ENCODE data around the gene LRP8. TPM values are rescaled to one million over a fixed set of nuclear protein-coding genes. Genes with fewer than 3 reads are reported as not detected.
A peak's percentile ranks its signal among the peaks of the same experiment; 100 is the strongest.

Gene LRP8
- total RNA-seq, 1 donor from 2014 or later: 8.4 TPM

DNA sequence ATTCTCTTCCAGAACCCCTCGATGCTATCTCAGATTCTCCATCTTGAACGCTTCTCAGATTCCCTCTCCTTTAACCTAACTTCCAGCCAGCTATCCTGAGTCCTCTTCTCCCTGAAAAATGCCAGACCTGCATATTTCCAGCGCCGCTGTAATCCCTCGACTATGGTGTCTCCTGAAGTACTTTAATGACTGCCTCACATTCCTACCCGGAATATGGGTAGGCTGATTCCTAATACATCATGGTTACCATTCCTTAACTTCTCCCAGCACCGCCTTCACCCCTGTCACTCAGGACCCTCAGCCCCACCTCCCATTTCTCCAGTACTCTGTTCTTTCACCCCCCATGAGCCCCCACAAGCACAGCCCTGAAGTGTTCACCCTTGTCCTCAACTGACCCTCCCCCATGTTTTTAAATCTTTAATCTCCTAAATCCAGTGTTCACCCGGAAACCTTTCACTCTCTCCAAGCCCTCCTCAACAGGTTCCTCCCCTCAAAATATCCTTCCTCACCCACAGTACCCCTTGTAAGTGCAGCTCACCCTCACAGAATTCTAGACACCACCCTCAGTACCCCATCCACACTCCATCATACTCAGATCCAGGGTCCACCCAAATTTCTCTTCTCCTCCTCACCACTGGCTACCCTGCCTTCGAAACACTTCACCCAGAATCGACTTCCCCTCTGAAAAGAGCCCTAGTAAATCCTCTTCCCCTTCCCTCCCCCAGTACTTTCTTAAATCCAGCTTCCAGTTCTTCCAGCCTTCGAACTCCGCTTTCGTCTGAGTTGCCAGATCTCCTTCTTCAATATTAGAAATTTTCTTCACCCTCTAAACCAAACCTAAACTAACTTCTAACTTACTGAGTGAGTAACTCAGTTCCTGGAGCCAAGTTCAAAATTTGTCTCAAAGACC, 130.3 kb downstream of the LRP8 start:
- no peak for TF ChIP-seq CTCF (IDR thresholded peaks at IDR 0.05; ENCODE audit: insufficient read depth, low read length, severe bottlenecking)
- Histone ChIP-seq H3K27me3 (ENCODE audit: control insufficient read depth, insufficient read depth, low read length) (no peaks in the 10 kb centered on the region), H3K36me3 (ENCODE audit: control insufficient read depth, insufficient read depth, low read length) (no peaks in the 10 kb centered on the region), H3K4me3 (ENCODE audit: low read depth, low read length) (peak overlapping the region; percentile 64)
- FAIRE-seq (no peak), DNase-seq (ENCODE audit: low read depth) (no peak)

- no peak for TF ChIP-seq CTCF (IDR thresholded peaks at IDR 0.05; ENCODE audit: insufficient read depth, low read length, severe bottlenecking)
- peak; percentile 78 for DNase-seq (ENCODE audit: low read depth)
- peak within 1 kb of the TSS; percentile 64 for H3K4me3 ChIP-seq (ENCODE audit: low read depth, low read length)
- no peaks in the 10 kb centered on the region for H3K27me3 ChIP-seq (ENCODE audit: control insufficient read depth, insufficient read depth, low read length)
- no peaks in the 10 kb centered on the region for H3K36me3 ChIP-seq (ENCODE audit: control insufficient read depth, insufficient read depth, low read length)
- no peak for FAIRE-seq
Measured at GRCh38 chr1:53196485-53197290, 131.2 kb downstream of the LRP8 start, which contains the start of gene CPT2. CPT2 (plus strand) TSS chr1:53196824; CDS start chr1:53196944, 120 bp downstream.

DNA sequence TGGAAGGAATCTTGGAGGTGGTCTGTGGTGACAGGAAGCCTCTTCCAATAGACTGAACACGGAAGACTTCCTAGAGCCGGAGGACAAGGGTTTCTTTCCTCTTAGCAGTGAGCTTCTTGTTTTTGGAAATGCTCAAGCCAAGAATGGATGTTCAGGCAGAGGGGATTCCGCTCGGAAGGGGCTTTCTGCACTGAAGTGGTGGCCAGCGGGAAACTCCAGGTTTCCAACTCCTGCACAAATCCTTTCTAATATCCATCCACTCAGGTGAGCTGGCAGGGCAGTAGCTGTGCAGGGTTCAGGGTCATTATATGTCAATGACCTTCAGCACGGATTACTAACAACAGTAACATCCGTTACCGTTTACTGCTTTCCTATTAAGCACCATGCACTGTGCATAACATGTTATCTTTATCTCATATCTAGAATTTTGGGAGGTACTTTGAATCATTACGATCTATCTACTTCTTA, 131.8 kb downstream of the LRP8 start:
- DNase-seq (ENCODE audit: low read depth) (no peak), FAIRE-seq (no peak)
- no peak for TF ChIP-seq CTCF (IDR thresholded peaks at IDR 0.05; ENCODE audit: insufficient read depth, low read length, severe bottlenecking)
- Histone ChIP-seq H3K27me3 (ENCODE audit: control insufficient read depth, insufficient read depth, low read length) (no peaks in the 10 kb centered on the region), H3K36me3 (ENCODE audit: control insufficient read depth, insufficient read depth, low read length) (no peaks in the 10 kb centered on the region), H3K4me3 (ENCODE audit: low read depth, low read length) (peak overlapping the region; percentile 64)

GRCh38 chr1:53195246-53196016, 132.4 kb downstream of the LRP8 start:
- Histone ChIP-seq H3K27me3 (ENCODE audit: control insufficient read depth, insufficient read depth, low read length) (no peaks in the 10 kb centered on the region), H3K36me3 (ENCODE audit: control insufficient read depth, insufficient read depth, low read length) (no peaks in the 10 kb centered on the region), H3K4me3 (ENCODE audit: low read depth, low read length) (no peak overlapping the region)
- FAIRE-seq (no peak), DNase-seq (ENCODE audit: low read depth) (no peak)
- no peak for TF ChIP-seq CTCF (IDR thresholded peaks at IDR 0.05; ENCODE audit: insufficient read depth, low read length, severe bottlenecking)

Other genes starting within 250 kb of the LRP8 start
- gene SLC1A7, start 185.4 kb downstream of the LRP8 start, total RNA-seq: not detected in 2 replicates
- gene CPT2, start 131.2 kb downstream of the LRP8 start, total RNA-seq: 5.5 and 15.0 TPM in 2 replicates
- 37.9 and 47.9 TPM in 2 replicates for gene CZIB, start 107.4 kb downstream of the LRP8 start, total RNA-seq
- 33.7 and 53.1 TPM in 2 replicates for gene MAGOH, start 89.6 kb downstream of the LRP8 start, total RNA-seq
- gene DMRTB1, start 131.3 kb upstream of the LRP8 start, total RNA-seq: not detected in 2 replicates

All from bronchial epithelial cell (primary cell).